Amniotic epithelial cell (primary cell): ENCODE data around the gene SURF2.

ENCODE experiments used
- DNase-seq: peaks from one replicate; pipeline ENCODE4 v3.0.0-alpha.2; 2010; ENCODE audit warnings: low read depth

The SURF2 gene

GRCh38 chr9:133354766-133355165, 1.6 kb upstream of the SURF2 start:
- no peak for DNase-seq

GRCh38 chr9:133355881-133356357, 431 bp upstream of the SURF2 start:
- no peak for DNase-seq

GRCh38 chr9:133357656-133358055, 1.3 kb downstream of the SURF2 start:
- DNase-seq: no peak

DNA sequence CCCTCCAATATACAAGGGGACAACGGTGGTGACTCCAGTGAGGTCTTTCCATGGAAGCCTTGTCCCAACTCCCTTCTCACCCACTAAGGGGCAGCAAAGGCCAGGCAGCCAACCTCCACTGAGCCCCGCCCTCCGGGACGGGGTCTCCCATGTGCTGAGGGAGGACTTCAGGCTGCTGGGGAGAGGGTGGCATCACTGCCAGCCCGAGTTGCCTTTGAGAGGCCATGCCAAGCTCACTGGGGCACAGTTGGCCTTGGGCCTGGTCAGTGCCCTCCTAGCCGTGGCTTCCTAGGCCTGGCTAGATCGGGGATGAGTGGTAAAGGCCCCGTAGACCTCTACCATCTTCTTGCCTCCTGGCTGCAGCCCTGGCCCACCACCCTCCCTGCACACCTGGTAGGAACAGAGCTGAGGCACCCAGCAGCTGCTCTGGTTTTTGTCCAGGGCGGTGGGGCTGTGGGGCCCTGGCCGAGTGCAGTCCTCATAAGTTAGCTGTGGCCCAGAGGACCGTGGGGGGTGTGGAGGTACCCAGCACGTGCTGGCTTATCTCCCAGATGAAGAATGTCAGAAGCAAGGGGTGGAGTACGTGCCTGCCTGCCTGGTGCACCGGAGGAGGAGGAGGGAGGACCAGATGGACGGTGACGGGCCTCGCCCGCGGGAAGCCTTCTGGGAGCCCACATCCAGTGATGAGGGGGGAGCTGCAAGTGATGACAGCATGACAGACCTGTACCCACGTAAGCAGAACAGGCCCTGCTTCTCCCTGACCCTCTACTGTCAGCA, 3.2 kb downstream of the SURF2 start:
- DNase-seq: peak; percentile 35

DNA sequence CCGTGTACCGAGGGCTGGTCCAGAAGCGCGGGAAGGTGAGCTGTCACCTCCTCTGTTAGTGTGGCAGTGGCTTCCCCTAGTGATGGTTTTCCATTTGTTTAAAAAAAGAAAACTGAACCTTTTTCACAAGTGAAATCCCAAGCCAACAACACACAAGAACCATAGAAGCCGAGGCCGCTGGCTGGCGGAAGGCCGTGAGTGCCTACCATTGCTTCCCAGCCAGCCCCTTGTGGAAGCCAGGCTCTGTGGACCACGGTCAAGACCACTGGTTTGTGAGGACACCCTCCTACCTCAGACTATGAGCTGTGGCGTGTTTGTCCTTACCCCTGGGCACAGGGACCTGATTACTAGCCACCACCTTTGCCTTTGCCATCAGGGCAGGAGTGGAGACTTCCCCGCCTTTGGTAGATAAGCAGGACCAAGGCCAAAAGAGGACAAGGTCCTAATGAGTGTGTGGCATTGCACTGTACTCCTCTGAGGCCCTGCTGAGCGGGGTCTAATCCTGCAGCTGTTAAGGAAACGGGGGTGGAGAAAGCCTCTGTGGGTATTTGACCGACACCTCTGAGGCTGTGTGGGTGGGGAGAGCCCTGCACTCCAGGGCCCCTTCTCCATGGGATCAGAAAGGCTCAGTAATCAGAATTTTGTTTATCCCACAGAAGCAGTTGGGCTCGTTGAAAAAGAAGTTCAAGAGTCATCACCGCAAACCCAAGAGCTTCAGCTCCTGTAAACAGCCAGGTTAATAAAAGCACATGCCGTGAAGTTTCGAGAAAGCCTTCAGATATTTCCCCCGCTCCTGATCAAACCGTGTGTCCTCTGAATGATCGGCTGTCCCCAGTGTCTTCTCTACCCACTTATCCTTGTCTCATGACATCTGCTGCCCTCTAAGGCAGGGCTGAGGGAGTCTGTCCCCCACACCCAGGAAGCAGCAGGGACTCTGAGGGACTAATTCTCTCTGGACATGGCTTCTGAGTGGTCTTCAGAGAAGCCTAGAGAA, 4.3 kb downstream of the SURF2 start:
- no peak for DNase-seq

GRCh38 chr9:133361507-133362092, 5.2 kb downstream of the SURF2 start:
- no peak for DNase-seq

DNA sequence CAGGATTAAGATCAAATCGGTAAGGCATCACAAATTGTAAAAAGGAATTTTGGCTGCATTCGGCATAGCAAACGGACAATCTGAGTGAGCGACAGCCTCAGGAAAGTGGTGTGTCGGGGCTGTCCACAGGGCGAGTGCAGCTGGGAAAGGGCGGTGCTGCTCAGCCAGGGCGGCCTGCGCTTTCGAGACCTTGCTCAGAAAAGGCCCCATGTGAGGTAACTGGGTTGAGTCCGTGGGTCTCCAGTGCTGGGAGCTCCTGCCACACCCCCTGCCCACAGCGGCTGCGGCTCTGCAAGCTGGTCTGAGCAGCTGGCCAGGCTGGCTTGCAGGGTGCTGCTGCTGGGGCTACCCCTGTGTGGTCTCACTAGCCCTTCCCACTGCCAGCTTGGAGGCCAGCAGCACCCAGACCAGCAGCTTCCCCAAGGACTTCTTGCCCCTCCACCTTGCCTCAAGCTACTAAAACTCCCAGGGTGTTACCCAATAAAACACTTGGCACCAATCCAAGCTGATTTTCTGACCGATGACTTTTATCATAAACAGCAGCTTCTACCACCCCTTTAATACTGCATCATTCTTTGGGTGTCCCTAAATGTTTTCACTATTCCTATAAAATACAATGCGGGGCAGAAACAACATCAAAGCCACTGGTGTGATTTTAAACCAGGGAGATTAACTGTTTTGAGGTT, 6.2 kb downstream of the SURF2 start:
- peak; percentile 57 for DNase-seq

DNA sequence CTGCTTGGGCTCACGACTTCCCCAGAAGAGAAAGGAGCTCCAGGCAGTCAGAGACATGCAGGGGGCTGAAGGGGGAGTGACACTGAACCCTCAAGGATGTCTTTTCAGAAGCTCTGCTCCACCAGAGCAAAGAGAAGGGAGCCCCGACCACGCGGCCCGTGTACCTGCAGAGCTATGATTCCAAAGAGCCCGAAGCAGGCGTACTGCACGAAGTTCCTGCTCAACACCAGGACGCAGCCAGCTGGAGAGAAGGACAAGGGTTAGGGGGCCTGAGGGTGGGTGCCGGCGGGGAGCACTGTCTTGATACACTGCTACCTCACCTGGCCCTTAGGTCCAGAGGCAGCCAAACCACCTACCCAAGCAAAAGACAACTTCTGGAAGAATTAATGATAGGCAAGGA, 10.1 kb downstream of the SURF2 start:
- DNase-seq: no peak

DNA sequence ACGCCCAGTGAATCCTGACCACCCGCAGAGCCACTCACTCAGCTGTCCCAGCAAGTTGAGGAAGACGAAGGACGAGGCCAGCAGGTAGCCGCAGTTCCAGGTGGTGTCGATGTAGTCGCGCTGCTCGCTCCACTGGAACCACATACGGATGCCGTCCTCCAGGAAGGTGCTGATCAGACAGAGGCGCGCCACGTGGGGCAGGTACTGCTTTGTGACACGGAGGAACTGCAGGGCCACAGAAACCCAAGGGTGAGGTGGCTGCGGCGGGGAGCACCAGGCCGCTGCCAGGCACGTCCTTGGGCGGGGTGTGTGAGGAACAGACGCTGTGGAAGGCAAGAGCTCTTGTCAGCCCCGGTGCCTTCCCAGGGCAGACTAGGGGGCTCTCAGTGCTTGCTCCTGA, 10.9 kb downstream of the SURF2 start:
- no peak for DNase-seq

DNA sequence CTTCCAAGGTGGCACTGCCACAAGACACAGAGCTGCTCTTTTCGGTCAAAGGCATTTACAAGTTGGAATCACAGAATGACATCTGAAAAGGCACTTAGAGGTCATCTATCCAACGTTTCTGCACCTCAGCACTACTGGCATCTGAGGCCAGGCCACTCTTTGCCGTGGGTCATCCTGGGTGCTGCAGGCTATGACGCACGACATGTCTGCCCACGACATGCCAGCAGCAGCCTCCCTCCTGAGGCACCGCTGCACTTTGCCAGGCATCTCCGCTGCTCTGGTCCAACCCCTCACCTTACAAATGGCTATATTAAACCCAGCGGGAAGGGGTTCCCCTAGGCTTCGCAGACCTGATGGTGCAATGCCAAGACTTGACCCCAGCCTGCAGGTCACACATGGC, 11.4 kb downstream of the SURF2 start:
- no peak for DNase-seq

- DNase-seq: peak; percentile 45
Observed at GRCh38 chr9:133368249-133368881, 12.0 kb downstream of the SURF2 start.

GRCh38 chr9:133369422-133369821, 13.1 kb downstream of the SURF2 start:
- DNase-seq: no peak

DNA sequence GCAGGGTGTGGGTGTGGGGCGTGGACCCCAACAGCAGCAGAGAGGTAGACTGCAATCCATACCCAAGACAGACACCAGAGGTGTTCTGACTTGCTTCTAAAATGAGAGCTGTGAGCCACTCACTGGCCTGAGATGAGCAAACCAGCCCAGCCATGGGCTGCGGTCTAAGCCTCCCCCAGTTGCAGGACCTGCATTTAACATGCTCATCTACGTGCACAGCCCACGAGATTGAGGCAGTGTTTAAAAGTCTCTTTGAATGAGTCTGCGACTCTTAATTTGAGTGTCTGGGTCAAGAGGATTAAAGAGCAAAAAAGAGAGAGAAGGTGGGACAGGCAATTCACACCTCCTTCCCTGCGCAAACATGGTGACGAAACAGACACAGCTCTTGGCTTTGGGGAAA, 13.6 kb downstream of the SURF2 start:
- DNase-seq: no peak

DNA sequence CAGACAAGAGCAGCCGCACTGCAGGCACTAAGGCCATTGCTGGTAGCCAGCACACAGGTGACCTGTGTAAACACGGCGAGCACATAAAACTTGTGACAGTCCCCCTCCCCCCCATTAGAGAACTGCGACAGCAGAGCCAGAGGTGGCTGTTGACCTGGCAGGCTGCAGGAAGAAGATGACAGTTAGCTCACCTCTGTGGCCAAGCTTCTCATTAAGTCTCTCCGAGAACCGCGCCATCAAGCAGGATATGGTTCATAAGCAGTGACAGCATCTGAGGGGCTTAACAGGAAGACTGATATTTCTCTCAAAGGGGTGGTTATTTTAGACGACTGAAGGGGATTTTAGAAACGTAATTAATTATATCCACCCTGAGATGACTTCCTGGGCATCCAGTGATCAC, 14.3 kb downstream of the SURF2 start:
- DNase-seq: no peak

GRCh38 chr9:133371261-133371711, 14.9 kb downstream of the SURF2 start:
- peak; percentile 77 for DNase-seq

- no peak for DNase-seq
Observed at GRCh38 chr9:133372144-133372543, 15.8 kb downstream of the SURF2 start.

DNA sequence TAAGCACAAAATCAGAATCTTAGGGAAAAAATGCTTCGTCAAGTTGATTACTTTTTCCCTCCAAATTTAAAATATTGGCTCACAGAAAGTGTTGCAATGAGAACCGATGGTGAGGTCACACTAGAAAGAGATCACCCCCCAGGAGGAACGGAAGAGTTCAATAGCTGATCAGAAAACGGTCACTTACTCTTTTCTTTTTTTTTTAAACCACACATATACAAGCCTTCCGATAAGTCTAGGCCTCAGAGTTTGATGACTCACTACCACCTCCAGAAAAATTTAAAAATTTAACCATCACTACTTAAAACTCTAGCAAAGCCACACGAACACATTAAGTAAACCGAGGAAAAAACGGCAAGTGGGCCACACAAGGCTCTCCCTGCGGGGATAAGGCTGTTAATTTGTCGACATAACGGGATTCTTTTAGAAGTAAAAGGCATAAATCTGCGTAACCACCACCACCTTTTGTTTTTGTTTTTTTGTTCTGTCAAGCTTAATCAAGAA, 18.3 kb downstream of the SURF2 start:
- peak; percentile 58 for DNase-seq

GRCh38 chr9:133375116-133375723, 18.9 kb downstream of the SURF2 start:
- DNase-seq: peak; percentile 51

DNA sequence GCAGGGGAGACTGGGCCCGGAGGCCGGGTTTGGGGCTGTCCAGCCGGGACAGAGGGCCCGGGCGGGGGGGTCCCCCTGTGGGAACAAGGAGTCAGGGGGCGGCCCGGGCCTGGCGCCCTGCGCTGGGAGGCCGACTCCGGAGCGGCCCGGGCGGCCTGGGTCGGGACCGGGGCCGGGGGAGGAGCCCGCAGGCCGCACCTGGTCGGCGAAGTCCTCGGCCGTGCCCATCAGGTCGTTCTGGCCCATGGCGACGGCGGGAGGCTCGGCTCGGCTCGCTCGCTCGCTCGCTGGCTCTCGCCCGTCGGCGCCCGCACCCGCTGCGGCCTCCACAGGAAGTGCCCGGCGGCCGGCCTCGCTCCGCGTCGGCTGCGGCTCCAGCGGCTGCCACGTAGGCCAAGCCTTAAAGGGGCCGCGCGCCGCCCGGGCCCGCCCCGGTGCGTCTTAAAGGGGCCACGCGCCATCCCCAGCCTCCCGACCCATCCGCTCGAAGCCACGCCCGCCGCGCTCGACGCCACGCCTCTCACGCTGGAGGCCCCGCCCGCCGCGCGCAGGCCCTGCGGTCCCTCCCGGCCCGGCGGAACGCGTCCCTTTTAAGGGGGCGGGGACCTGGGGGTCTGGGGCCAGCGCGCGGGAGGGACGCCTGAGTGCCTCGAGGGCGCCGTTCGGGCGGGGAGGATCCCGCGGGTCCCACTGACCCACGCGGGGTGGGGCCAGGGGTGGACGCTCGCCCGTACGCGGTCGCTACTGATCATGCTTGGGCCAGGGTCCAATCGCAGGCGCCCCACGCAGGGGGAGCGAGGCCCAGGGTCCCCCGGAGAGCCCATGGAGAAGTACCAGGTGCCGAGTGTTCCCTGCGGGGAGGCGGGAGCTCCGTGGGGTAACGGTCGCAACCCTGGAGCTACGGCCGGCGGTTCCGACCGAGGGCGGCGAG, 19.6 kb downstream of the SURF2 start, which contains the start of the genes STKLD1 and SURF4:
STKLD1 (plus strand) TSS at position 643 of the 931 bp plus-strand sequence; CDS start at position 751, 108 bp downstream.
SURF4 (minus strand) TSS at position 337 of the 931 bp plus-strand sequence; CDS start at position 246, 91 bp downstream.
- peak; percentile 94 for DNase-seq
